Suprapubic skin (tissue), 3 donors: ENCODE measurements around the gene SPSB4.

Source experiments
- EP300 ChIP-seq: sonication (generic); formaldehyde crosslinking; IDR thresholded peaks from one replicate; pipeline ENCODE4 v1.6.1; 2017; ENCODE audit warnings: antibody characterized with exemption
- POLR2A ChIP-seq, 2 donors: fragments of 450-650 bp; IDR thresholded peaks; one replicate each; pipeline ENCODE4 v1.6.1; 2017; ENCODE audit warnings: antibody characterized with exemption in 2 of 2, mild to moderate bottlenecking in 2 of 2, moderate library complexity in 2 of 2
- TF ChIP-seq, protein P1 (sequence below), 2 donors: fragments of 200-600 bp in 1 of 2; fragments of 450-650 bp in 1 of 2; sonication (generic) in 1 of 2; IDR thresholded peaks; one replicate each; pipeline ENCODE4 v1.5.1; 2016 to 2019; ENCODE audit warnings: antibody characterized with exemption in 2 of 2, mild to moderate bottlenecking in 1 of 2, moderate library complexity in 1 of 2

DNA sequence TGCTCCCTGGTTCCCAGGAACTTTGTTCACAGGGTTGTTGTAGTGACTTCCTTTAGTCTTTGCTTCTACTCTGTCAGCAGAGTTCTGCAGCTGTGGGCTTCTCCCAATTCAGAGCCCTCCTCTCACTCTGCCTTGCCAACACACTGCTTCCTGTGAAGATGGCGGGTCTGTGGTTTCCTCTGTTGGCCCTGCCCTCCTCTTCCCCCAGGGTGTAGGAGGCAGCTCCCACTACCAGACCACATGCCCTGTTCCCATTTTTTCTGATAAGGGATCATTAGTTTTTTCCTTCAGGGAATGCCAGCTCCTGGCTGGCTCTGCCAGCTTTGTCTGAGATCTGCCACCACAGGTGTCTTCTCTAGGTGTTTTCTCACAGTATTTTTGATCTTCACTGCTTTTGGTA, 12.7 kb downstream of the SPSB4 start:
- TF ChIP-seq, protein P1, sequence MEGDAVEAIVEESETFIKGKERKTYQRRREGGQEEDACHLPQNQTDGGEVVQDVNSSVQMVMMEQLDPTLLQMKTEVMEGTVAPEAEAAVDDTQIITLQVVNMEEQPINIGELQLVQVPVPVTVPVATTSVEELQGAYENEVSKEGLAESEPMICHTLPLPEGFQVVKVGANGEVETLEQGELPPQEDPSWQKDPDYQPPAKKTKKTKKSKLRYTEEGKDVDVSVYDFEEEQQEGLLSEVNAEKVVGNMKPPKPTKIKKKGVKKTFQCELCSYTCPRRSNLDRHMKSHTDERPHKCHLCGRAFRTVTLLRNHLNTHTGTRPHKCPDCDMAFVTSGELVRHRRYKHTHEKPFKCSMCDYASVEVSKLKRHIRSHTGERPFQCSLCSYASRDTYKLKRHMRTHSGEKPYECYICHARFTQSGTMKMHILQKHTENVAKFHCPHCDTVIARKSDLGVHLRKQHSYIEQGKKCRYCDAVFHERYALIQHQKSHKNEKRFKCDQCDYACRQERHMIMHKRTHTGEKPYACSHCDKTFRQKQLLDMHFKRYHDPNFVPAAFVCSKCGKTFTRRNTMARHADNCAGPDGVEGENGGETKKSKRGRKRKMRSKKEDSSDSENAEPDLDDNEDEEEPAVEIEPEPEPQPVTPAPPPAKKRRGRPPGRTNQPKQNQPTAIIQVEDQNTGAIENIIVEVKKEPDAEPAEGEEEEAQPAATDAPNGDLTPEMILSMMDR (IDR thresholded peaks at IDR 0.05) = no peak
- TF ChIP-seq POLR2A (IDR thresholded peaks at IDR 0.05) = no peak
- TF ChIP-seq EP300 = no peak
